ENCODE results near the gene FAXC.

GRCh38 chr6:99330159-99330558 is 19.3 kb downstream of the FAXC start:
- TF ChIP-seq CTCF (IDR thresholded peaks at IDR 0.05 in 4 of 5, conservative IDR thresholded peaks at IDR 0.05 in 1 of 5) (peak in 4 of 5 experiments; percentile 28 to 71 (median 44)), POLR2A (IDR thresholded peaks at IDR 0.05) (no peak)
